ENCODE data around the gene MED8. TPM values are rescaled to one million over a fixed set of nuclear protein-coding genes. Genes with fewer than 3 reads are reported as not detected.

MED8 gene
- polyA plus RNA-seq, 1 experiment, result 52.0 TPM

GRCh38 chr1:43437031-43437973, 47.7 kb upstream of the MED8 start:
- H3K36me3 ChIP-seq (ENCODE audit: control insufficient read depth, insufficient read depth, low read length), result peaks cover 45% of the 10 kb centered on the region
- POLR2A ChIA-PET, result no interaction called here

GRCh38 chr1:43436371-43436770, 46.8 kb upstream of the MED8 start:
- POLR2A ChIA-PET, result interaction anchor here (1.1 to 1.6 kb wide), 2 partner anchors 8 to 14 kb away, joined by 3 read pairs; no protein-coding TSS in a partner anchor
- H3K27me3 ChIP-seq (ENCODE audit: control insufficient read depth, insufficient read depth, low read length), result no peaks in the 10 kb centered on the region
- no peak for TF ChIP-seq CTCF (IDR thresholded peaks at IDR 0.05; ENCODE audit: insufficient read depth, low read depth, low read length)
- CTCF ChIA-PET, result interaction anchor here (0.6 to 1.1 kb wide), 2 partner anchors 9 to 79 kb away, joined by 3 to 4 read pairs; no protein-coding TSS in a partner anchor
- DNase-seq (ENCODE audit: low read depth), result no peak
- no peak overlapping the region for H3K4me3 ChIP-seq (ENCODE audit: low read depth, low read length)
- peaks cover 44% of the 10 kb centered on the region for H3K36me3 ChIP-seq (ENCODE audit: control insufficient read depth, insufficient read depth, low read length)

More at GRCh38 chr1:43437031-43437973, 47.7 kb upstream of the MED8 start:
- H3K4me3 ChIP-seq (ENCODE audit: low read depth, low read length), result no peak overlapping the region
- H3K27me3 ChIP-seq (ENCODE audit: control insufficient read depth, insufficient read depth, low read length), result no peaks in the 10 kb centered on the region
- no peak for DNase-seq (ENCODE audit: low read depth)
- TF ChIP-seq CTCF (IDR thresholded peaks at IDR 0.05; ENCODE audit: insufficient read depth, low read depth, low read length), result no peak
- CTCF ChIA-PET, result interaction anchor here (1.4 kb wide), 1 partner anchor 10 kb away, joined by 6 read pairs; no protein-coding TSS in a partner anchor

GRCh38 chr1:43435146-43436145, 45.8 kb upstream of the MED8 start:
- CTCF ChIA-PET, result interaction anchor here (0.9 to 1.4 kb wide), 3 partner anchors 21 to 80 kb away, joined by 3 to 4 read pairs (median 3); no protein-coding TSS in a partner anchor
- peaks cover 47% of the 10 kb centered on the region for H3K36me3 ChIP-seq (ENCODE audit: control insufficient read depth, insufficient read depth, low read length)

DNA sequence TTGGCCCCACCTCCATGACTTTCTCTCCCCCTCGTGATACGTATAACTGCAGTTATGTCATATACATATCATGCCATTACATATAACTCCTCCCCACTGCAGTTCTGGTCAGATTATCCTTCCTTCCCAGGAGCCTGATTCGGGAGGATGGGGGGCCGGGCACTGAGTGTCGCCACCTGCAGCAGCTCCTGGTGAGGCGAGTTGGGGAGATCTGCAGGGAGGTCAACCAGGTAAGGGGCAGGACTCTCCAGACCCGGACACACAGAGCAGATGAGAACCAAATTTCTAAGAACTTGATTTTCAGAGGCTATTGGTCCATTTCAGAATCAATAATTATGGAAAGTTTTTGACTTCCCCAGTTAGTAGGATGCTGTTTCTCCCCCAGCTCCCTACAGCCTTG, 44.7 kb upstream of the MED8 start:
- TF ChIP-seq CTCF (IDR thresholded peaks at IDR 0.05; ENCODE audit: insufficient read depth, low read depth, low read length), result no peak
- DNase-seq (ENCODE audit: low read depth), result no peak
- H3K27me3 ChIP-seq (ENCODE audit: control insufficient read depth, insufficient read depth, low read length), result no peaks in the 10 kb centered on the region
- H3K4me3 ChIP-seq (ENCODE audit: low read depth, low read length), result no peak overlapping the region
- H3K36me3 ChIP-seq (ENCODE audit: control insufficient read depth, insufficient read depth, low read length), result peaks cover 43% of the 10 kb centered on the region
- POLR2A ChIA-PET, result no interaction called here
- CTCF ChIA-PET, result interaction anchor here (0.6 to 1.4 kb wide), 2 partner anchors 58 to 136 kb away, joined by 3 read pairs; no protein-coding TSS in a partner anchor

More at GRCh38 chr1:43435146-43436145, 45.8 kb upstream of the MED8 start:
- H3K27me3 ChIP-seq (ENCODE audit: control insufficient read depth, insufficient read depth, low read length), result no peaks in the 10 kb centered on the region
- TF ChIP-seq CTCF (IDR thresholded peaks at IDR 0.05; ENCODE audit: insufficient read depth, low read depth, low read length), result no peak
- DNase-seq (ENCODE audit: low read depth), result peak; percentile 62
- POLR2A ChIA-PET, result interaction anchor here (1.1 to 1.6 kb wide), 2 partner anchors 9 to 14 kb away, joined by 3 read pairs; no protein-coding TSS in a partner anchor
- no peak overlapping the region for H3K4me3 ChIP-seq (ENCODE audit: low read depth, low read length)
